Measurements from ENCODE around the gene DRG2.

Gene DRG2

DNA sequence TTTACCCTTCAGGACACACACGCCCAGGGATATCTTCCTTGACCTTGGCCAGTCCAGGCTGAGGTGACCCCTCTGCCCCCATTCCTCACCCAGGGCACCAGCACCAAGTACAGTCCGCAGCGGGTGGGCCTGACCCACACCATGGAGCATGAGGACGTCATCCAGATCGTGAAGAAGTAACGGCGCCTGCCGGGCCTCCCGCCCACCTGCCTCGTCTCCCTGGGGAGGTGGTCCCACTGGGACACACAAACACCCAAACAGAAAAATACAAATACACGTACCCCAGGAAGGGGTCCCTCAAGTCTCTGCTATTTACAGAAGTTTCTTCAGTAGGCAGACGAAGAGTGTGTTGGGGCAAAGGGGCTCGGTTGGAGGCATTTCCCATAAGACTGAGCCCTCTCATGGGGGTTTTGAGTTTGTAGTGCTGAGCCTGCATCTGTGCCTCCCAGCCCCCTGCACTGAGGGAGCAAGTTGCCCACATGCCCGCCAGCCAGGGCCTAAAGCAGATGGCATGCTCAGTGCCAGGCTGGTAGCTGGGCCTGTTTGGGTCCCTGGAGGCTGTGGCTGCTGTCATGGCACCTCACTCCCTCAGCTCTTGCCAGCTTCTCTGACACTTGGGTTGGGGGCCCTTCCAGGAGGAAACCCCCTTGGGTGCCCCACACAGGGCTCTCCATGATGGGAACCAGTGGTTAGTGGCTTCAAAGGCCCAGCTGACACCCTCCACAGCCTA is 19.5 kb downstream of the DRG2 start:
- Histone ChIP-seq H3K4me3 (ENCODE audit: low read depth in 1 of 2, low read length in 2 of 2) (no peak overlapping the region), H3K4me1 (ENCODE audit: control insufficient read depth in 1 of 2, insufficient read depth in 2 of 2, low read length in 2 of 2) (no peaks in the 10 kb centered on the region), H3K27ac (ENCODE audit: low read length) (no peak overlapping the region), H3K27me3 (ENCODE audit: low read depth, low read length) (no peaks in the 10 kb centered on the region), H3K36me3 (ENCODE audit: control insufficient read depth in 1 of 2, insufficient read depth in 2 of 2, low read length in 2 of 2) (peaks cover 3 to 38% of the 10 kb centered on the region in 2 donors), H3K9me3 (ENCODE audit: control insufficient read depth in 1 of 2, low read length in 2 of 2) (no peaks in the 10 kb centered on the region)

DNA sequence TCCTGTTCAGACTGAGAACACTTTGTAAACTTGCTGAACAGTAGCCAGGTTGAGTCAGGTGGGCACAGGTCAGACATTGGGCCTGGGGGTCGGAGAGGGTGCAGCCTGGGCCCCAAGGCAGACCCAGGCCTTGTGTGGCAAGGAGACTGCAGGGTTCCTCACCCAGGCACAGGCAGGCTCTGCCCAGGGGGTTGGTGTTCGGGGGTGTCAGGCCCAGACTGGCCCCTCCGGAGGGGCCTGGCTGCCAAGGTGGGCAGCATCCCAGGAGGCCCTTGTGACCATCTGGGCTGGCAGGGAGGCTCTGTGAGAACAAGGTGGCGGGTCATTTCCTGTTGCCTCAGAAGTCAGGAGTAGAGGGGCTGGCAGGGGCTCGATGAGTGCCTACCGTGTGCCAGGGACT is 20.2 kb downstream of the DRG2 start:
- H3K27ac ChIP-seq (ENCODE audit: low read length) = no peak overlapping the region
- no peaks in the 10 kb centered on the region for H3K4me1 ChIP-seq (ENCODE audit: control insufficient read depth in 1 of 2, insufficient read depth in 2 of 2, low read length in 2 of 2)
- peaks cover 3 to 35% of the 10 kb centered on the region in 2 donors for H3K36me3 ChIP-seq (ENCODE audit: control insufficient read depth in 1 of 2, insufficient read depth in 2 of 2, low read length in 2 of 2)
- H3K27me3 ChIP-seq (ENCODE audit: low read depth, low read length) = no peaks in the 10 kb centered on the region
- no peaks in the 10 kb centered on the region for H3K9me3 ChIP-seq (ENCODE audit: control insufficient read depth in 1 of 2, low read length in 2 of 2)
- H3K4me3 ChIP-seq (ENCODE audit: low read depth in 1 of 2, low read length in 2 of 2) = no peak overlapping the region

DNA sequence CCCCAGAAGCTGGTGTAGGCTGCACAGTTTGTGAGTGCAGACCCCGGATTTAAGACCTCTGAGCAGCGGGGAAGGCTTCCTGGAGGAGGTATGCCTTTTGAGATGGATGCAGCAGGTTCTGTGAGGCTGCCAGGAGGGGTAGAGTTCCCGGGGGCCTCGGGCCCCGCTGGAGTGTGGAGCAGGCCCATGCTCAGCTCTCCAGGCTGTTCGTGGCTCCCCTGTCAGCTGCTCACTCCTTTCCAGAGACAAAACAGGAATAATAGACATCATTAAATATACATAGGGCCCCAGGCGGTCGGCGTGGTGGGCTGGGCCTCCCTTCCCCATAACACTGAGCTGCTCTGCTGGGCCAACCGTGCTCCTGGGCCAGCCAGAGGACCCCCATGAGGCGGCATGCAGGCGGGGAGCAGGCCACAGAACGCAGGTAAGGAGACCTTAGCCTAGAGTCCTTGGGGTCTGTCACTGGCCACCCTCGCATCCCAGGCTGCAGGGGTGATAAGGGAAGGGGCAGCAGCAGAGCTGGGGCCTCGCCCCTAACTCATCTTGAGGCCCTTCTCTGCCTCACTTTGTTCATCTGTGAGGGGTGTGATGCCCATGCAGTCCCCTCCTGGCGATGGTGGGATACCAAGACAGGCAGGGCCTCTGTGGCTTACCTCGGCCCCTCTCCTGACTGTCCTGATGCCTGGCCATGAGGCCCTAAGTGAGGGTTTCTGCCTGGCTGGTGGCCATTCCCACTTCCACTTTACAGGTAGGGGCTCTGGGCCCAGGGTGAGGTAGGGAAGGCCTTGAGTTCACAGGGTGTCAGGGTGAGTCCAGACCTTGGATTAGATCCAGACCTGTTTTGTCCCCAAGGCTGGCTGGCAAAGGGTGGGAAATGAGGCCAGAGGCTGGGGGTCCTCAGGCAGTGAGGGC is 20.9 kb downstream of the DRG2 start, which contains the start of gene MYO15A:
TSS of gene MYO15A (plus strand) at position 356 of the 912 bp plus-strand sequence. CDS start 10,045 bp downstream, outside the sequence.
- Histone ChIP-seq H3K36me3 (ENCODE audit: control insufficient read depth in 1 of 2, insufficient read depth in 2 of 2, low read length in 2 of 2) (peaks cover 3 to 28% of the 10 kb centered on the region in 2 donors), H3K27ac (ENCODE audit: low read length) (no peak within 1 kb of the TSS), H3K27me3 (ENCODE audit: low read depth, low read length) (no peaks in the 10 kb centered on the region), H3K4me1 (ENCODE audit: control insufficient read depth in 1 of 2, insufficient read depth in 2 of 2, low read length in 2 of 2) (no peaks in the 10 kb centered on the region), H3K9me3 (ENCODE audit: control insufficient read depth in 1 of 2, low read length in 2 of 2) (no peaks in the 10 kb centered on the region), H3K4me3 (ENCODE audit: low read depth in 1 of 2, low read length in 2 of 2) (no peak within 1 kb of the TSS)

DNA sequence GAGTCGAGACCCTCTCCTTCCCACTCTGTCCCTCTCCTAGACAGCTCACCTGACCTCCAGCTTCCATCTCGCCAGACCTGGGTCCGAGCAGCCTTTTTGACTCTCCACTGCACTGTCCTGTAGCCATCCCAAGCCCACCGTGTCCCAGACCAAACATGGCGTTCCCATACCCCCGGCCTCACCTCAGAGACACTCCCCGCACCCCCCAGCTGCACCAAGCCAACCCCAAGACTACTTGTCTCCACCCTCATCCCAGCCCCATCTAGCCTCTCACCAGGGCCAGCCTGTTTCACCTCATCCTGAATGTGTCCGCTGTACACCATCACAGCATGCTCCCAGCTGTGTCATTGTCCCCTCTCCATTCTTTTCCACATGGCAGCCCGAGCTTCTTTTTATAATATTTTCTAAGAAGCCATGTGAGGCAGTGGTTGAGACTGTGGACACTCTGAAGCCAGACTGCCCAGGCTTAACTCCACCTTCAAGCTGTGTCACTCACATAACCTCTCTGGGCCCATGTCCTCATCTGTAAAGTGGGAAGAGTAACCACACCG is 22.3 kb downstream of the DRG2 start:
- no peaks in the 10 kb centered on the region for H3K27me3 ChIP-seq (ENCODE audit: low read depth, low read length)
- no peak overlapping the region for H3K4me3 ChIP-seq (ENCODE audit: low read depth in 1 of 2, low read length in 2 of 2)
- H3K9me3 ChIP-seq (ENCODE audit: control insufficient read depth in 1 of 2, low read length in 2 of 2) = no peaks in the 10 kb centered on the region
- H3K27ac ChIP-seq (ENCODE audit: low read length) = no peak overlapping the region
- H3K4me1 ChIP-seq (ENCODE audit: control insufficient read depth in 1 of 2, insufficient read depth in 2 of 2, low read length in 2 of 2) = no peaks in the 10 kb centered on the region
- H3K36me3 ChIP-seq (ENCODE audit: control insufficient read depth in 1 of 2, insufficient read depth in 2 of 2, low read length in 2 of 2) = peaks cover 3 to 20% of the 10 kb centered on the region in 2 donors

DNA sequence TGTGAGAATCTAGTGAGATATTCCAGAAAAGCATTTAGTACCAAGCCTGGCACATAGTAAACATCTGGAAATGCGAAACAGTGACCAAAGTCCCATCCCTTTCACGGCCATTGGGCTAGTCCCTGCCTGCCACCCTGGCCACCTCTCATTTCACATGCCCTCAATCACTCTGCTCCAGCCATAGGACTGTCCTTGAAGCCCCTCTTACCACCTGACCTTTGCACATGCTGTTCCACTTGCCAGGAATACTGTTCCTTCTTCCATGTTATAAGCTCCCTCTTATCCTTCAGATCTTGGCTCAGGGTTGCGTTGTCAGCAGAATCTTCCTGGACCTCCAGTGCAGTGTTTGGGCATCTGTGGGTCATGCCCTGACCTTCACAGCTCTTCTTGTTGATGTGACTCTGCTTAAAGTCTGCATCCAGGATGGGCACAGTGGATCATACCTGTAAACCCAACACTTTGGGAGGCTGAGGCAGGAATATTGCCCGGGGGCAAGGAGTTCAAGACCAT is 22.9 kb downstream of the DRG2 start:
- Histone ChIP-seq H3K4me3 (ENCODE audit: low read depth in 1 of 2, low read length in 2 of 2) (no peak overlapping the region), H3K9me3 (ENCODE audit: control insufficient read depth in 1 of 2, low read length in 2 of 2) (no peaks in the 10 kb centered on the region), H3K27ac (ENCODE audit: low read length) (no peak overlapping the region), H3K27me3 (ENCODE audit: low read depth, low read length) (no peaks in the 10 kb centered on the region), H3K4me1 (ENCODE audit: control insufficient read depth in 1 of 2, insufficient read depth in 2 of 2, low read length in 2 of 2) (no peaks in the 10 kb centered on the region), H3K36me3 (ENCODE audit: control insufficient read depth in 1 of 2, insufficient read depth in 2 of 2, low read length in 2 of 2) (peaks cover 3 to 20% of the 10 kb centered on the region in 2 donors)

DNA sequence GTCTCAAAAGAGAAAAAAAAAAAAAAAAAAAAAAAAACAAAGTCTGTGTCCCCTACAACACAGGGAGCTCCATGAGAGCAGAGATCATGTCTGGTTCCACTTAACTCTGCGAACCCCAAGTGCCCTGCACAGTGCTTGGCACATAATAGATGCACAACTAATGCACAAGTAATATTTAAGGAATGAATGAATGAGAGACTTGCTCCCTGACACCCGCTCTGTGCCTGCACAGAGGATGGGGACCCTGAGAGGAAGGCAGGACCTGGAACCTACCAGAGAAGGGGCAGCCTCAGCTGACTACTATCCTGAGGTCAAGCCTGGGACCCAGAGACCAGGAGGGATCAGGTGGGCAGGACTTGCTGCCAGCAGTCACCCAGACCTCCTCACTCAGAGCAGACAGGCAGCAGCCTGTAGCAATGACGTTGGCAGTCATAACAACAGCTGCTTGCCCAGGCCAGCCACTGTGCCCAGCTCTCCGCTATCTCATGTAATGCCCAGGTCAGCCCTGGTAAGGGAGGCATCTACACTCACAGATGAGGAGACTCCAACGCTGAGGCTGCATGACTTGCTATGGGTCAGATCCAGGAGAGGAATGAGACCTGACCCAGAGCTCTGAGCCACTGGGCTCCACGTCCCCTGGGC is 23.7 kb downstream of the DRG2 start:
- H3K27me3 ChIP-seq (ENCODE audit: low read depth, low read length) = no peaks in the 10 kb centered on the region
- H3K4me1 ChIP-seq (ENCODE audit: control insufficient read depth in 1 of 2, insufficient read depth in 2 of 2, low read length in 2 of 2) = no peaks in the 10 kb centered on the region
- peaks cover under 1 to 12% of the 10 kb centered on the region in 2 donors for H3K36me3 ChIP-seq (ENCODE audit: control insufficient read depth in 1 of 2, insufficient read depth in 2 of 2, low read length in 2 of 2)
- no peaks in the 10 kb centered on the region for H3K9me3 ChIP-seq (ENCODE audit: control insufficient read depth in 1 of 2, low read length in 2 of 2)
- no peak overlapping the region for H3K27ac ChIP-seq (ENCODE audit: low read length)
- H3K4me3 ChIP-seq (ENCODE audit: low read depth in 1 of 2, low read length in 2 of 2) = no peak overlapping the region

DNA sequence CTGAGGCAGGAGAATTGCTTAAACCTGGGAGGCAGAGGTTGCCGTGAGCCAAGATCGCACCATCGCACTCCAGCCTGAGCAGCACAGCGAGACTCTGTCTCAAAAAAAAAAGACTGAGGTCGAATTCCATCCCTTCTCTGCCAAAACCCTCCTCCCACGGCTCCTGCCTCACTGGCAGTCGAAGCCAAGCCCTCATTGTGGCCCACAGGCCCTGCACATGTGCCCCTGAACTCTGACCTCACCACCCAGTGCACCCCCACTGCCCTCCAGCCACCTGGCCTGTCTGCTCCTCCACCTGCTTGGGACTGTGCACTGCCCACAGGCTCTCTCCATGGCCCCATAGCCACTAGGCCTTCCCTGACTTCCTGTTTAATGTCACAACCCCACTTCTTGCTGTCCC is 27.8 kb downstream of the DRG2 start:
- Histone ChIP-seq H3K27ac (ENCODE audit: low read length) (no peak overlapping the region), H3K4me1 (ENCODE audit: control insufficient read depth in 1 of 2, insufficient read depth in 2 of 2, low read length in 2 of 2) (no peaks in the 10 kb centered on the region), H3K9me3 (ENCODE audit: control insufficient read depth in 1 of 2, low read length in 2 of 2) (peaks cover 0 to 4% of the 10 kb centered on the region in 2 donors), H3K27me3 (ENCODE audit: low read depth, low read length) (no peaks in the 10 kb centered on the region), H3K4me3 (ENCODE audit: low read depth in 1 of 2, low read length in 2 of 2) (no peak overlapping the region), H3K36me3 (ENCODE audit: control insufficient read depth in 1 of 2, insufficient read depth in 2 of 2, low read length in 2 of 2) (no peaks in the 10 kb centered on the region)

DNA sequence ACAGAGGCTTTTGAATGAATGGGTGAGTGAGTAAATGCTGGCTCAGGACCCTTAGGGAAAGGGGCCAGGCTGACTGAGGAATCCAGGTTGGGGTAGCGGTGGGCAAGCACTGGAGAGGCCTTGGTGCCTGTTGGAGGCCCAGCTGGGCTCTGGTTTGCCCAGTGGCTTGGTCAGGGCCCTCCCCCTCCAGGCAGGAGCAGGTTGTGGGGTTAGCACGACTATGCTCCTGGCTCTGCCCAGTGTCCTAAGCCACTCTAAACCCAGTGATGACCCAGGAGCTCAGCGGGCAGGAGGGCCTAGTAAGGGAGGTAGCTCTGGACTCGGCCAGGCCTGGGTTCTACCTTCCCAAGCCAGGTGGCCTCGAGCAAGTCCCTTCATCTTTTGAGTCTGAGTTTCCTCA is 28.3 kb downstream of the DRG2 start:
- Histone ChIP-seq H3K4me3 (ENCODE audit: low read depth in 1 of 2, low read length in 2 of 2) (no peak overlapping the region), H3K9me3 (ENCODE audit: control insufficient read depth in 1 of 2, low read length in 2 of 2) (peaks cover 0 to 4% of the 10 kb centered on the region in 2 donors), H3K27ac (ENCODE audit: low read length) (no peak overlapping the region), H3K36me3 (ENCODE audit: control insufficient read depth in 1 of 2, insufficient read depth in 2 of 2, low read length in 2 of 2) (no peaks in the 10 kb centered on the region), H3K27me3 (ENCODE audit: low read depth, low read length) (no peaks in the 10 kb centered on the region), H3K4me1 (ENCODE audit: control insufficient read depth in 1 of 2, insufficient read depth in 2 of 2, low read length in 2 of 2) (no peaks in the 10 kb centered on the region)

DNA sequence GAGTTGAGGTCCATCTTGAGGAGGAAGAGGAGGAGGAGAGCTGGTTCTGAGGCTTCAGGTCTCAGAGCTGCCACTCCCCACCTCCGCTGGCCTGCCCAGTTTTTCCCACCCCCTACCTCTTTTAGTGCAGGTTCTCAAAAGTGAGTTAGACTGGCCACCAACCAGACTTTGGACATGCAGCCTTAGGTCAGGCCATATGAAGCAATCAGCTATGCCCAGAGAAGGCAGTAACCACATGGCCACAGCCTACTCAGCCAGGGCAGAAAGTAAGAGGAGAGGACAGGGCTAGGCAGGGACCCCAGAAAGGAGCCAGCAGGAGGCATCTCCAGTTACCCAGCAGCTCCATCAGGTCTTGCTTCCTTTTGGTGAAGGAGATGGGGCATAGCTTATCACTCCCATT is 29.8 kb downstream of the DRG2 start:
- Histone ChIP-seq H3K4me1 (ENCODE audit: control insufficient read depth in 1 of 2, insufficient read depth in 2 of 2, low read length in 2 of 2) (no peaks in the 10 kb centered on the region), H3K9me3 (ENCODE audit: control insufficient read depth in 1 of 2, low read length in 2 of 2) (peaks cover 0 to 4% of the 10 kb centered on the region in 2 donors), H3K36me3 (ENCODE audit: control insufficient read depth in 1 of 2, insufficient read depth in 2 of 2, low read length in 2 of 2) (no peaks in the 10 kb centered on the region), H3K27me3 (ENCODE audit: low read depth, low read length) (no peaks in the 10 kb centered on the region), H3K27ac (ENCODE audit: low read length) (no peak overlapping the region), H3K4me3 (ENCODE audit: low read depth in 1 of 2, low read length in 2 of 2) (no peak overlapping the region)

DNA sequence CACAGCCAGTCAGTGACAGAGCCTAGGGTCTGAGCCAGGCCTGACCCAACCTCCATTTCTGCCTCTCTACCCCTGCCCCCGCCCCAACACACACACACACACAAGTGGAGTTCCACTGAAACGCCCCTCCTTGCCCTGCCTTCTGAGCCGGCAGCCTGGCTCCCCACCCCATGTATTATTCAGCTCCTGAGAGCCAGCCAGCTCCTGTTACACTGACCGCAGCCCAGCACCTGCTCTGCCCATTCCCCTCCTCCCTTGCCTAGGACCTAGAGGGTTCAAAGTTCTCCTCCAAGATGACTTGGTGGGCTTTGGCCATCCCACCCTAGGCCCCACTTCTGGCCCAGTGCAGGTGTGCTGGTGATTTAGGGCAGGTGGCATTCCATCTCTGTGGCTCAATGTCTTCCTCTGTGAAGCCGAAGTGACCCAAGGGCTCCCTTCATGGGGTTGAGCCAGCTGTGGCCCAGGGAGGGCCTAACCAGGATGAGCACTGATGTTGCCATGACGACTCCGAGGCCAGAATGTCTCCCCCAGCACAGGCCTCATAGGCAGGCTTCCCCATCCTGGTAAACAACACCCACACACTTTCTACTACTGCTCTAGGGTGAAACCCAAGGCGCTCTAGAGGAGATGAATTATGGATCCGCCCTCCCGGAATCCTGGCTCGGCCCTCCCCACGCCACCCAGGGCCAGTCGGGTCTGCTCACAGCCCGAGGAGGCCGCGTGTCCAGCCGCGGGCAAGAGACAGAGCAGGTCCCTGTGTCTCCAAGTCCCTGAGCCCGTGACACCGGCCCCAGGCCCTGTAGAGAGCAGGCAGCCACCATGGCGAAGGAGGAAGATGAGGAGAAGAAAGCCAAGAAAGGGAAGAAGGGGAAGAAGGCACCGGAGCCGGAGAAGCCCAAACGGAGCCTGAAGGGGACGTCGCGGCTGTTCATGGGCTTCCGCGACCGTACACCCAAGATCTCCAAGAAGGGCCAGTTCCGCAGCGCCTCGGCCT is 30.5 kb downstream of the DRG2 start:
- no peak overlapping the region for H3K4me3 ChIP-seq (ENCODE audit: low read depth in 1 of 2, low read length in 2 of 2)
- H3K27me3 ChIP-seq (ENCODE audit: low read depth, low read length) = no peaks in the 10 kb centered on the region
- no peak overlapping the region for H3K27ac ChIP-seq (ENCODE audit: low read length)
- no peaks in the 10 kb centered on the region for H3K4me1 ChIP-seq (ENCODE audit: control insufficient read depth in 1 of 2, insufficient read depth in 2 of 2, low read length in 2 of 2)
- peaks cover 0 to 4% of the 10 kb centered on the region in 2 donors for H3K9me3 ChIP-seq (ENCODE audit: control insufficient read depth in 1 of 2, low read length in 2 of 2)
- no peaks in the 10 kb centered on the region for H3K36me3 ChIP-seq (ENCODE audit: control insufficient read depth in 1 of 2, insufficient read depth in 2 of 2, low read length in 2 of 2)
